ENCODE results near the gene PCED1B. TPM values are rescaled to one million over a fixed set of nuclear protein-coding genes. Genes with fewer than 3 reads are reported as not detected.

The PCED1B gene
- total RNA-seq (2021; ENCODE audit: unreplicated experiment) (0.86 TPM), Bru-seq, nascent RNA (percentile 44 among the genes with signal in this experiment), BruChase-seq, experiment 1, labeled RNA remaining after a 6-hour chase (percentile 51 among the genes with signal in this experiment), BruChase-seq, experiment 2, labeled RNA remaining after a 2-hour chase (percentile 50 among the genes with signal in this experiment)
- 0.53 and 1.2 TPM in 2 replicates for polyA plus RNA-seq (2012)
- long read RNA-seq, partial matches to known transcripts = 0 of 1 reads
- long read RNA-seq, other reads (novel, unspliced or antisense) = 1 of 1 reads

DNA sequence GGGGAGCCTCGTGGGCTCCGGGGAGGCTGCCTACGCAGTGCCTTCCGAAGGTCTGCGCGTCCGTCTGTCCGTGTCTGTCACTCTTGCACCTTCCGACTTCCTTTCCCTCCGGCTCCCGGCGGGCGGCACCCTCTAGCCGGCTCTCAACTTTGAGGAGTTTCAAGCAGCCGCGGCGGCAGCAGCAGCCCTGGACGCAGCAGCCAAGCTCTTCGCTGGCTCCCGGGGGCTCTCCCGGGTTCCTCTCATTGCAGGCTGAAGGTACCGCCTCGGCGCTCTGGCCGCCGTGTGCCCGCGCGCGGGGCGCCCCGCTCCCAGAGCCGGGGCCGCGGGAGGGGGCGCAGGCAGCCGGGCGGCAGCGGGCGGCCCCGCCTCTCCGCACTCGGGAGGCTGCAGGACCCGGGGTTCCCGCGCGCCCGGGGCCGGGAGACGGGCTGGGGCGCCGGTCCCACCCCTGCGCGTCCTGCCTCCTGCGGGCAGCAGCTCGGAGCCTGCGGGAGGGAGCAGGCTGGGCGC is at the start of gene PCED1B, which contains the start of gene AMIGO2:
Gene PCED1B, plus strand, starts transcription at position 154 of the 513 bp plus-strand sequence. CDS start 155,443 bp downstream, outside the sequence.
Gene AMIGO2, minus strand, starts transcription at position 492 of the 513 bp plus-strand sequence. CDS start 957 bp downstream, outside the sequence.
- Histone ChIP-seq H3K9ac (ENCODE audit: low read length) (peak within 1 kb of the TSS; percentile 51), H3K4me1 (ENCODE audit: control insufficient read depth in 1 of 2, insufficient read depth in 2 of 2, low read length in 2 of 2) (peaks cover 18 to 39% of the 10 kb centered on the region in 2 experiments), H3K4me2 (ENCODE audit: low read length) (peak within 1 kb of the TSS; percentile 94), H3K9me2 (ENCODE audit: insufficient read depth) (no peaks in the 10 kb centered on the region), H2AFZ (ENCODE audit: low read depth, low read length, poor library complexity, severe bottlenecking) (peak within 1 kb of the TSS; percentile 93), H3K9me3 (ENCODE audit: control insufficient read depth in 1 of 2, insufficient read depth in 1 of 2, low read depth in 1 of 2, low read length in 2 of 2) (no peaks in the 10 kb centered on the region), H3K36me3 (ENCODE audit: control insufficient read depth in 1 of 2, insufficient read depth in 2 of 2, low read length in 2 of 2) (no peaks in the 10 kb centered on the region), H3K79me2 (ENCODE audit: insufficient read depth, low read length) (no peaks in the 10 kb centered on the region), H4K20me1 (ENCODE audit: insufficient read depth) (no peaks in the 10 kb centered on the region), H3K27ac (ENCODE audit: low read depth, low read length) (peak within 1 kb of the TSS; percentile 39; the same call in 1 of the 2 replicates), H3K27me3 (ENCODE audit: insufficient read depth, low read length) (no peaks in the 10 kb centered on the region), H3K4me3 (replicated peaks in 1 of 2; ENCODE audit: low read depth in 1 of 2, low read length in 2 of 2) (peak within 1 kb of the TSS; percentile 58 to 68)
- ATAC-seq = peak; percentile 69
- TF ChIP-seq, protein P1, sequence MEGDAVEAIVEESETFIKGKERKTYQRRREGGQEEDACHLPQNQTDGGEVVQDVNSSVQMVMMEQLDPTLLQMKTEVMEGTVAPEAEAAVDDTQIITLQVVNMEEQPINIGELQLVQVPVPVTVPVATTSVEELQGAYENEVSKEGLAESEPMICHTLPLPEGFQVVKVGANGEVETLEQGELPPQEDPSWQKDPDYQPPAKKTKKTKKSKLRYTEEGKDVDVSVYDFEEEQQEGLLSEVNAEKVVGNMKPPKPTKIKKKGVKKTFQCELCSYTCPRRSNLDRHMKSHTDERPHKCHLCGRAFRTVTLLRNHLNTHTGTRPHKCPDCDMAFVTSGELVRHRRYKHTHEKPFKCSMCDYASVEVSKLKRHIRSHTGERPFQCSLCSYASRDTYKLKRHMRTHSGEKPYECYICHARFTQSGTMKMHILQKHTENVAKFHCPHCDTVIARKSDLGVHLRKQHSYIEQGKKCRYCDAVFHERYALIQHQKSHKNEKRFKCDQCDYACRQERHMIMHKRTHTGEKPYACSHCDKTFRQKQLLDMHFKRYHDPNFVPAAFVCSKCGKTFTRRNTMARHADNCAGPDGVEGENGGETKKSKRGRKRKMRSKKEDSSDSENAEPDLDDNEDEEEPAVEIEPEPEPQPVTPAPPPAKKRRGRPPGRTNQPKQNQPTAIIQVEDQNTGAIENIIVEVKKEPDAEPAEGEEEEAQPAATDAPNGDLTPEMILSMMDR (IDR thresholded peaks at IDR 0.05 in 2 of 3, conservative IDR thresholded peaks at IDR 0.05 in 1 of 3; ENCODE audit: borderline replicate concordance in 1 of 3, insufficient read depth in 1 of 3, low read depth in 2 of 3, low read length in 2 of 3) = peak in 2 of 3 experiments; percentile 17 to 43; a peak in 1 of 6 replicates
- TF ChIP-seq RAD21 (IDR thresholded peaks at IDR 0.05; ENCODE audit: low read depth) = peak; percentile 78
- TF ChIP-seq, protein P2, sequence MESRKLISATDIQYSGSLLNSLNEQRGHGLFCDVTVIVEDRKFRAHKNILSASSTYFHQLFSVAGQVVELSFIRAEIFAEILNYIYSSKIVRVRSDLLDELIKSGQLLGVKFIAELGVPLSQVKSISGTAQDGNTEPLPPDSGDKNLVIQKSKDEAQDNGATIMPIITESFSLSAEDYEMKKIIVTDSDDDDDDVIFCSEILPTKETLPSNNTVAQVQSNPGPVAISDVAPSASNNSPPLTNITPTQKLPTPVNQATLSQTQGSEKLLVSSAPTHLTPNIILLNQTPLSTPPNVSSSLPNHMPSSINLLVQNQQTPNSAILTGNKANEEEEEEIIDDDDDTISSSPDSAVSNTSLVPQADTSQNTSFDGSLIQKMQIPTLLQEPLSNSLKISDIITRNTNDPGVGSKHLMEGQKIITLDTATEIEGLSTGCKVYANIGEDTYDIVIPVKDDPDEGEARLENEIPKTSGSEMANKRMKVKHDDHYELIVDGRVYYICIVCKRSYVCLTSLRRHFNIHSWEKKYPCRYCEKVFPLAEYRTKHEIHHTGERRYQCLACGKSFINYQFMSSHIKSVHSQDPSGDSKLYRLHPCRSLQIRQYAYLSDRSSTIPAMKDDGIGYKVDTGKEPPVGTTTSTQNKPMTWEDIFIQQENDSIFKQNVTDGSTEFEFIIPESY (IDR thresholded peaks at IDR 0.05; ENCODE audit: extremely low read depth, insufficient replicate concordance, low read length) = no peak
- TF ChIP-seq TCF7L2 (IDR thresholded peaks at IDR 0.05; ENCODE audit: borderline replicate concordance, extremely low read depth, insufficient read depth, insufficient read length) = peak; percentile 10
- RAD21 ChIA-PET (ENCODE audit: low non-redundant PET in 1 of 2, low total read pairs in 2 of 2, uncharacterized antibody in 2 of 2, unreplicated experiment in 2 of 2) = interaction anchor here in 1 of 2 experiments (1.0 kb wide), 1 partner anchor 329 kb away, joined by 3 read pairs; no protein-coding TSS in a partner anchor
- CTCF ChIA-PET = interaction anchor here (1.1 to 2.0 kb wide), 2 partner anchors 9 to 557 kb away, joined by 3 to 17 read pairs; no protein-coding TSS in a partner anchor
- DNase-seq (ENCODE audit: low read depth, low spot score) = no peak
- intact Hi-C loops (cut with micrococcal nuclease) = no loop called here
- POLR2A ChIA-PET = no interaction called here
- BruUV-seq (replicated peaks) = no TSS peak

All from HCT116 (cell line).